ENCODE results near the gene SIRPD.

DNA sequence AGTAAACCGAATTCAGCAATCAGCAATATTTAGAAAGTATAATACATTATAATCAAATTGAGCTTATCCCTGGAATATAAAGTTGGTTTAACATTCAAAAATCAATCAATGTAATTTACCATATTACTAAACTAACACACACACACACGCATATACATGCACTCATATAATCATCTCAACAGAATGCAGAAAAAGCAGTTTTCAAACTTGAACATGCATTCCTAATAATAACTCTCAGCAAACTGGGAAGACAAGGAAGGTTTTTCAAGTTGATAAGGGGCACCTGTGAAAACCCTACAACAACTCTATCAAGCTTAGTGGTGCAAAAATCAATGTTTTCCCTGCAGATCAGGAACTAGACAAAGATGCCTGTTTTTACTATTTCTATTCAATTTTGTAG lies 70.9 kb downstream of the SIRPD start:
- TF ChIP-seq, protein P1, sequence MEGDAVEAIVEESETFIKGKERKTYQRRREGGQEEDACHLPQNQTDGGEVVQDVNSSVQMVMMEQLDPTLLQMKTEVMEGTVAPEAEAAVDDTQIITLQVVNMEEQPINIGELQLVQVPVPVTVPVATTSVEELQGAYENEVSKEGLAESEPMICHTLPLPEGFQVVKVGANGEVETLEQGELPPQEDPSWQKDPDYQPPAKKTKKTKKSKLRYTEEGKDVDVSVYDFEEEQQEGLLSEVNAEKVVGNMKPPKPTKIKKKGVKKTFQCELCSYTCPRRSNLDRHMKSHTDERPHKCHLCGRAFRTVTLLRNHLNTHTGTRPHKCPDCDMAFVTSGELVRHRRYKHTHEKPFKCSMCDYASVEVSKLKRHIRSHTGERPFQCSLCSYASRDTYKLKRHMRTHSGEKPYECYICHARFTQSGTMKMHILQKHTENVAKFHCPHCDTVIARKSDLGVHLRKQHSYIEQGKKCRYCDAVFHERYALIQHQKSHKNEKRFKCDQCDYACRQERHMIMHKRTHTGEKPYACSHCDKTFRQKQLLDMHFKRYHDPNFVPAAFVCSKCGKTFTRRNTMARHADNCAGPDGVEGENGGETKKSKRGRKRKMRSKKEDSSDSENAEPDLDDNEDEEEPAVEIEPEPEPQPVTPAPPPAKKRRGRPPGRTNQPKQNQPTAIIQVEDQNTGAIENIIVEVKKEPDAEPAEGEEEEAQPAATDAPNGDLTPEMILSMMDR (IDR thresholded peaks at IDR 0.05), result no peak
- TF ChIP-seq POLR2A (IDR thresholded peaks at IDR 0.05), result no peak
